ENCODE measurements around the gene TBC1D3E.
"Not testable (repeated sequence)": the region's sequence is repeated elsewhere in the genome, so short reads cannot be mapped to it uniquely, and the experiment has no call there.

The TBC1D3E gene

GRCh38 chr17:38127651-38128050 lies at the start of gene TBC1D3E:
TSS of gene TBC1D3E (plus strand) at chr17:38127951. CDS start at chr17:38129496, 1,545 bp downstream.
- H3K27me3 ChIP-seq (ENCODE audit: insufficient read depth, low read length); H3K9me3 ChIP-seq (ENCODE audit: low read length); H3K4me1 ChIP-seq (ENCODE audit: insufficient read depth, low read length); H2AFZ ChIP-seq (ENCODE audit: low read depth, low read length); H3K36me3 ChIP-seq (ENCODE audit: insufficient read depth, low read length); H3K4me3 ChIP-seq (ENCODE audit: low read length): not testable (repeated sequence)

GRCh38 chr17:38087344-38087743 lies 40.4 kb upstream of the TBC1D3E start:
- not testable (repeated sequence) for H3K36me3 ChIP-seq (ENCODE audit: insufficient read depth, low read length); H3K27me3 ChIP-seq (ENCODE audit: insufficient read depth, low read length); H3K4me3 ChIP-seq (ENCODE audit: low read length)

GRCh38 chr17:38088120-38088519 lies 39.6 kb upstream of the TBC1D3E start:
- not testable (repeated sequence) for H2AFZ ChIP-seq (ENCODE audit: low read depth, low read length); H3K36me3 ChIP-seq (ENCODE audit: insufficient read depth, low read length); H3K9me3 ChIP-seq (ENCODE audit: low read length); H3K27me3 ChIP-seq (ENCODE audit: insufficient read depth, low read length); H3K4me3 ChIP-seq (ENCODE audit: low read length); H3K4me1 ChIP-seq (ENCODE audit: insufficient read depth, low read length)

More at GRCh38 chr17:38087344-38087743, 40.4 kb upstream of the TBC1D3E start:
- H3K4me1 ChIP-seq (ENCODE audit: insufficient read depth, low read length); H3K9me3 ChIP-seq (ENCODE audit: low read length); H2AFZ ChIP-seq (ENCODE audit: low read depth, low read length): not testable (repeated sequence)

GRCh38 chr17:38094059-38094694 lies 33.6 kb upstream of the TBC1D3E start:
- H3K36me3 ChIP-seq (ENCODE audit: insufficient read depth, low read length); H2AFZ ChIP-seq (ENCODE audit: low read depth, low read length); H3K4me1 ChIP-seq (ENCODE audit: insufficient read depth, low read length); H3K4me3 ChIP-seq (ENCODE audit: low read length); H3K27me3 ChIP-seq (ENCODE audit: insufficient read depth, low read length); H3K9me3 ChIP-seq (ENCODE audit: low read length): not testable (repeated sequence)

GRCh38 chr17:38099262-38099661 lies 28.5 kb upstream of the TBC1D3E start:
- not testable (repeated sequence) for H3K27me3 ChIP-seq (ENCODE audit: insufficient read depth, low read length); H3K36me3 ChIP-seq (ENCODE audit: insufficient read depth, low read length); H3K9me3 ChIP-seq (ENCODE audit: low read length); H3K4me1 ChIP-seq (ENCODE audit: insufficient read depth, low read length); H3K4me3 ChIP-seq (ENCODE audit: low read length); H2AFZ ChIP-seq (ENCODE audit: low read depth, low read length)

GRCh38 chr17:38119829-38120228 lies 7.9 kb upstream of the TBC1D3E start:
- H3K36me3 ChIP-seq (ENCODE audit: insufficient read depth, low read length); H3K4me1 ChIP-seq (ENCODE audit: insufficient read depth, low read length); H3K27me3 ChIP-seq (ENCODE audit: insufficient read depth, low read length); H2AFZ ChIP-seq (ENCODE audit: low read depth, low read length); H3K9me3 ChIP-seq (ENCODE audit: low read length); H3K4me3 ChIP-seq (ENCODE audit: low read length): not testable (repeated sequence)

- not testable (repeated sequence) for H3K4me1 ChIP-seq (ENCODE audit: insufficient read depth, low read length); H2AFZ ChIP-seq (ENCODE audit: low read depth, low read length); H3K4me3 ChIP-seq (ENCODE audit: low read length); H3K9me3 ChIP-seq (ENCODE audit: low read length); H3K36me3 ChIP-seq (ENCODE audit: insufficient read depth, low read length); H3K27me3 ChIP-seq (ENCODE audit: insufficient read depth, low read length)
Observed at GRCh38 chr17:38134860-38135259, 7.1 kb downstream of the TBC1D3E start.
